Activated naive CD8-positive, alpha-beta T cell (primary cell): ENCODE data around the gene STAT4.

ENCODE experiments used
- H3K27ac Mint-ChIP-seq: one replicate; pipeline ENCODE4 v1.8.0; 2021; ENCODE audit warnings: mixed read lengths
- H3K27me3 Mint-ChIP-seq: one replicate; pipeline ENCODE4 v1.8.0; 2021; ENCODE audit warnings: mixed read lengths
- H3K36me3 Mint-ChIP-seq: one replicate; pipeline ENCODE4 v1.8.0; 2021; ENCODE audit warnings: mixed read lengths
- H3K4me1 Mint-ChIP-seq: one replicate; pipeline ENCODE4 v1.8.0; 2021; ENCODE audit warnings: low read depth, mixed read lengths
- H3K4me3 Mint-ChIP-seq: one replicate; pipeline ENCODE4 v1.8.0; 2021; ENCODE audit warnings: mild to moderate bottlenecking, mixed read lengths
- H3K9me3 Mint-ChIP-seq: one replicate; pipeline ENCODE4 v1.8.0; 2021; ENCODE audit warnings: low read depth, mixed read lengths

STAT4 gene

GRCh38 chr2:191103774-191104173 is 47.0 kb downstream of the STAT4 start:
- H3K4me1 Mint-ChIP-seq, result peaks cover 81% of the 10 kb centered on the region

GRCh38 chr2:191100216-191100615 is 50.6 kb downstream of the STAT4 start:
- H3K36me3 Mint-ChIP-seq, result peaks cover 24% of the 10 kb centered on the region
- H3K27ac Mint-ChIP-seq, result peak overlapping the region; percentile 24
- peaks cover 80% of the 10 kb centered on the region for H3K4me1 Mint-ChIP-seq

More at GRCh38 chr2:191103774-191104173, 47.0 kb downstream of the STAT4 start:
- peaks cover 30% of the 10 kb centered on the region for H3K36me3 Mint-ChIP-seq
- H3K9me3 Mint-ChIP-seq, result peaks cover 5% of the 10 kb centered on the region
- peak overlapping the region; percentile 67 for H3K4me3 Mint-ChIP-seq
- no peaks in the 10 kb centered on the region for H3K27me3 Mint-ChIP-seq
- H3K27ac Mint-ChIP-seq, result peak overlapping the region; percentile 93

GRCh38 chr2:191087311-191087710 is 63.5 kb downstream of the STAT4 start:
- H3K27ac Mint-ChIP-seq, result peak overlapping the region; percentile 58
- peaks cover 12% of the 10 kb centered on the region for H3K9me3 Mint-ChIP-seq
- H3K4me1 Mint-ChIP-seq, result peaks cover 42% of the 10 kb centered on the region
- peaks cover 41% of the 10 kb centered on the region for H3K36me3 Mint-ChIP-seq
- H3K27me3 Mint-ChIP-seq, result no peaks in the 10 kb centered on the region
- no peak overlapping the region for H3K4me3 Mint-ChIP-seq

More at GRCh38 chr2:191100216-191100615, 50.6 kb downstream of the STAT4 start:
- no peaks in the 10 kb centered on the region for H3K27me3 Mint-ChIP-seq
- H3K9me3 Mint-ChIP-seq, result peaks cover 5% of the 10 kb centered on the region
- H3K4me3 Mint-ChIP-seq, result peak overlapping the region; percentile 8

GRCh38 chr2:191086706-191087105 is 64.1 kb downstream of the STAT4 start:
- peaks cover 18% of the 10 kb centered on the region for H3K9me3 Mint-ChIP-seq
- H3K4me3 Mint-ChIP-seq, result no peak overlapping the region
- H3K36me3 Mint-ChIP-seq, result peaks cover 46% of the 10 kb centered on the region
- H3K27ac Mint-ChIP-seq, result no peak overlapping the region
- peaks cover 48% of the 10 kb centered on the region for H3K4me1 Mint-ChIP-seq
- no peaks in the 10 kb centered on the region for H3K27me3 Mint-ChIP-seq

GRCh38 chr2:191083540-191083939 is 67.3 kb downstream of the STAT4 start:
- H3K36me3 Mint-ChIP-seq, result peaks cover 46% of the 10 kb centered on the region
- peaks cover 51% of the 10 kb centered on the region for H3K4me1 Mint-ChIP-seq
- peak overlapping the region; percentile 28 for H3K27ac Mint-ChIP-seq
- no peaks in the 10 kb centered on the region for H3K27me3 Mint-ChIP-seq
- H3K4me3 Mint-ChIP-seq, result no peak overlapping the region
- H3K9me3 Mint-ChIP-seq, result peaks cover 23% of the 10 kb centered on the region

- peaks cover 44% of the 10 kb centered on the region for H3K36me3 Mint-ChIP-seq
- peaks cover 53% of the 10 kb centered on the region for H3K4me1 Mint-ChIP-seq
- peaks cover 21% of the 10 kb centered on the region for H3K9me3 Mint-ChIP-seq
- H3K27me3 Mint-ChIP-seq, result no peaks in the 10 kb centered on the region
- H3K27ac Mint-ChIP-seq, result peak overlapping the region; percentile 52
- H3K4me3 Mint-ChIP-seq, result no peak overlapping the region
Measured at GRCh38 chr2:191082321-191082720, 68.5 kb downstream of the STAT4 start.

GRCh38 chr2:191081411-191082155 is 69.2 kb downstream of the STAT4 start:
- Mint-ChIP-seq H3K27me3 (no peaks in the 10 kb centered on the region), H3K9me3 (peaks cover 15% of the 10 kb centered on the region), H3K27ac (peak overlapping the region; percentile 80), H3K4me1 (peaks cover 56% of the 10 kb centered on the region), H3K36me3 (peaks cover 40% of the 10 kb centered on the region), H3K4me3 (no peak overlapping the region)

- Mint-ChIP-seq H3K4me1 (peaks cover 63% of the 10 kb centered on the region), H3K27me3 (no peaks in the 10 kb centered on the region), H3K4me3 (peak overlapping the region; percentile 74), H3K36me3 (peaks cover 43% of the 10 kb centered on the region), H3K27ac (peak overlapping the region; percentile 94), H3K9me3 (peaks cover 11% of the 10 kb centered on the region)
Measured at GRCh38 chr2:191078165-191078867, 72.5 kb downstream of the STAT4 start.

GRCh38 chr2:191070276-191070675 is 80.5 kb downstream of the STAT4 start:
- H3K4me3 Mint-ChIP-seq, result peak overlapping the region; percentile 3
- H3K27ac Mint-ChIP-seq, result peak overlapping the region; percentile 89
- no peaks in the 10 kb centered on the region for H3K9me3 Mint-ChIP-seq
- H3K27me3 Mint-ChIP-seq, result no peaks in the 10 kb centered on the region
- peaks cover 38% of the 10 kb centered on the region for H3K36me3 Mint-ChIP-seq
- peaks cover 70% of the 10 kb centered on the region for H3K4me1 Mint-ChIP-seq

- Mint-ChIP-seq H3K4me1 (peaks cover 73% of the 10 kb centered on the region), H3K9me3 (no peaks in the 10 kb centered on the region), H3K27me3 (no peaks in the 10 kb centered on the region), H3K27ac (peak overlapping the region; percentile 89), H3K4me3 (peak overlapping the region; percentile 4), H3K36me3 (peaks cover 39% of the 10 kb centered on the region)
Measured at GRCh38 chr2:191069606-191070005, 81.2 kb downstream of the STAT4 start.

- Mint-ChIP-seq H3K27ac (peak overlapping the region; percentile 91), H3K9me3 (no peaks in the 10 kb centered on the region), H3K27me3 (no peaks in the 10 kb centered on the region), H3K4me3 (peak overlapping the region; percentile 75), H3K36me3 (peaks cover 43% of the 10 kb centered on the region), H3K4me1 (peaks cover 90% of the 10 kb centered on the region)
Measured at GRCh38 chr2:191066919-191067233, 83.9 kb downstream of the STAT4 start.

- Mint-ChIP-seq H3K27ac (peak overlapping the region; percentile 91), H3K9me3 (no peaks in the 10 kb centered on the region), H3K36me3 (peaks cover 45% of the 10 kb centered on the region), H3K4me3 (peak overlapping the region; percentile 75), H3K27me3 (no peaks in the 10 kb centered on the region), H3K4me1 (peaks cover 90% of the 10 kb centered on the region)
Measured at GRCh38 chr2:191066197-191066918, 84.4 kb downstream of the STAT4 start.

GRCh38 chr2:191065785-191066184 is 85.0 kb downstream of the STAT4 start:
- Mint-ChIP-seq H3K4me3 (peak overlapping the region; percentile 75), H3K36me3 (peaks cover 43% of the 10 kb centered on the region), H3K27me3 (no peaks in the 10 kb centered on the region), H3K4me1 (peaks cover 90% of the 10 kb centered on the region), H3K27ac (peak overlapping the region; percentile 91), H3K9me3 (no peaks in the 10 kb centered on the region)

GRCh38 chr2:191064590-191064989 is 86.2 kb downstream of the STAT4 start:
- Mint-ChIP-seq H3K27me3 (no peaks in the 10 kb centered on the region), H3K4me3 (peak overlapping the region; percentile 94), H3K4me1 (peaks cover 89% of the 10 kb centered on the region), H3K9me3 (no peaks in the 10 kb centered on the region), H3K36me3 (peaks cover 46% of the 10 kb centered on the region), H3K27ac (peak overlapping the region; percentile 99)

- Mint-ChIP-seq H3K4me1 (peaks cover 85% of the 10 kb centered on the region), H3K9me3 (no peaks in the 10 kb centered on the region), H3K27ac (peak overlapping the region; percentile 99), H3K27me3 (no peaks in the 10 kb centered on the region), H3K36me3 (peaks cover 50% of the 10 kb centered on the region), H3K4me3 (peak overlapping the region; percentile 74)
Measured at GRCh38 chr2:191063584-191063983, 87.2 kb downstream of the STAT4 start.
